ENCODE data around the gene CALR. TPM values are rescaled to one million over a fixed set of nuclear protein-coding genes. Genes with fewer than 3 reads are reported as not detected.
"Not testable (repeated sequence)": the region's sequence is repeated elsewhere in the genome, so short reads cannot be mapped to it uniquely, and the experiment has no call there.

CALR gene
- polyA plus RNA-seq (ENCODE audit: insufficient read length in 12 of 12): 100 to 1,000 TPM; 312 to 584 (median 398) TPM
- long read RNA-seq, donor 1, transcript CALR-201 (9 exons, 1,903 nt): major isoform, 141 of 1,626 reads
- long read RNA-seq, donor 1, transcript CALR-203 (2 exons, 667 nt): minor isoform, 12 of 1,626 reads
- long read RNA-seq, donor 1, transcript CALR-207 (4 exons, 781 nt): minor isoform, 8 of 1,626 reads
- long read RNA-seq, donor 1, partial matches to known transcripts: 1,460 of 1,626 reads
- long read RNA-seq, donor 1, other reads (novel, unspliced or antisense): 5 of 1,626 reads
- long read RNA-seq, donor 2, transcript CALR-201 (9 exons, 1,903 nt): major isoform, 62 of 179 reads
- long read RNA-seq, donor 2, partial matches to known transcripts: 113 of 179 reads
- long read RNA-seq, donor 2, other reads (novel, unspliced or antisense): 0 of 179 reads
- long read RNA-seq, donor 3, transcript CALR-201 (9 exons, 1,903 nt): major isoform, 42 of 123 reads
- long read RNA-seq, donor 3, partial matches to known transcripts: 73 of 123 reads
- long read RNA-seq, donor 3, other reads (novel, unspliced or antisense): 6 of 123 reads
- long read RNA-seq, donor 4, transcript CALR-201 (9 exons, 1,903 nt): major isoform, 46 of 115 reads
- long read RNA-seq, donor 4, partial matches to known transcripts: 63 of 115 reads
- long read RNA-seq, donor 4, other reads (novel, unspliced or antisense): 5 of 115 reads
- long read RNA-seq, donor 5, transcript CALR-201 (9 exons, 1,903 nt): major isoform, 114 of 244 reads
- long read RNA-seq, donor 5, partial matches to known transcripts: 112 of 244 reads
- long read RNA-seq, donor 5, other reads (novel, unspliced or antisense): 13 of 244 reads
- long read RNA-seq, donor 6, transcript CALR-201 (9 exons, 1,903 nt): major isoform, 61 of 150 reads
- long read RNA-seq, donor 6, partial matches to known transcripts: 85 of 150 reads
- long read RNA-seq, donor 6, other reads (novel, unspliced or antisense): 0 of 150 reads
- long read RNA-seq, donor 7, transcript CALR-201 (9 exons, 1,903 nt): major isoform, 52 of 324 reads
- long read RNA-seq, donor 7, partial matches to known transcripts: 262 of 324 reads
- long read RNA-seq, donor 7, other reads (novel, unspliced or antisense): 6 of 324 reads
- long read RNA-seq, donor 8, transcript CALR-201 (9 exons, 1,903 nt): major isoform, 111 of 788 reads
- long read RNA-seq, donor 8, partial matches to known transcripts: 673 of 788 reads
- long read RNA-seq, donor 8, other reads (novel, unspliced or antisense): 0 of 788 reads
- long read RNA-seq, donor 9, transcript CALR-201 (9 exons, 1,903 nt): major isoform, 89 of 196 reads
- long read RNA-seq, donor 9, partial matches to known transcripts: 103 of 196 reads
- long read RNA-seq, donor 9, other reads (novel, unspliced or antisense): 0 of 196 reads
- long read RNA-seq, donor 10, transcript CALR-201 (9 exons, 1,903 nt): major isoform, 110 of 200 reads
- long read RNA-seq, donor 10, partial matches to known transcripts: 86 of 200 reads
- long read RNA-seq, donor 10, other reads (novel, unspliced or antisense): 0 of 200 reads
- long read RNA-seq, donor 11, transcript CALR-201 (9 exons, 1,903 nt): major isoform, 145 of 304 reads
- long read RNA-seq, donor 11, partial matches to known transcripts: 147 of 304 reads
- long read RNA-seq, donor 11, other reads (novel, unspliced or antisense): 5 of 304 reads

- DNase-seq: peak; percentile 99
Measured at GRCh38 chr19:12937927-12938778, at the start of gene CALR. CALR (plus strand) TSS chr19:12938609; CDS start chr19:12938680, 71 bp downstream.

GRCh38 chr19:12890299-12890786 lies 48.1 kb upstream of the CALR start:
- DNase-seq: not testable (repeated sequence)

GRCh38 chr19:12890787-12891552 lies 47.4 kb upstream of the CALR start, which contains the start of gene GCDH:
GCDH (plus strand) TSS chr19:12891160; CDS start chr19:12891305, 145 bp downstream.
- DNase-seq: peak; percentile 96

GRCh38 chr19:12891553-12892021 lies 46.8 kb upstream of the CALR start:
- no peak for DNase-seq

GRCh38 chr19:12893582-12893981 lies 44.8 kb upstream of the CALR start:
- no peak for DNase-seq

- no peak for DNase-seq
Measured at GRCh38 chr19:12896460-12896859, 41.9 kb upstream of the CALR start.

- DNase-seq: no peak
Measured at GRCh38 chr19:12899891-12900518, 38.4 kb upstream of the CALR start.

- no peak for DNase-seq
Measured at GRCh38 chr19:12907166-12907565, 31.2 kb upstream of the CALR start.

GRCh38 chr19:12912571-12912970 lies 25.8 kb upstream of the CALR start:
- DNase-seq: no peak

- DNase-seq: peak; percentile 77
Measured at GRCh38 chr19:12913011-12913561, 25.3 kb upstream of the CALR start.

GRCh38 chr19:12913851-12914690 lies 24.3 kb upstream of the CALR start:
- DNase-seq: peak; percentile 29

GRCh38 chr19:12915860-12916259 lies 22.5 kb upstream of the CALR start:
- DNase-seq: not testable (repeated sequence)

- no peak for DNase-seq
Measured at GRCh38 chr19:12918253-12918652, 20.2 kb upstream of the CALR start.

GRCh38 chr19:12921047-12921446 lies 17.4 kb upstream of the CALR start:
- no peak for DNase-seq

GRCh38 chr19:12922959-12923358 lies 15.4 kb upstream of the CALR start:
- DNase-seq: no peak

GRCh38 chr19:12924621-12925310 lies 13.6 kb upstream of the CALR start:
- no peak for DNase-seq

All from muscle of arm (tissue), 14 donors.